SK-N-MC (cell line): ENCODE results near the gene AFF2.

ENCODE experiments used
- EZH2 ChIP-seq: fragments of 200-600 bp; sonication (generic); IDR thresholded peaks from one replicate; pipeline ENCODE4 v1.6.1; 2017; ENCODE audit warnings: antibody characterized with exemption
- FOXP2 ChIP-seq: optimal IDR thresholded peaks from 2 replicates; pipeline ENCODE3; 2011; ENCODE audit warnings: mild to moderate bottlenecking, moderate library complexity; ENCODE audit not compliant: insufficient read depth; ENCODE audit errors: extremely low read length, control extremely low read depth
- POLR2AphosphoS5 ChIP-seq: IDR thresholded peaks from 2 replicates; pipeline ENCODE4 v1.6.1; 2012; ENCODE audit warnings: mild to moderate bottlenecking, low read depth, low read length, borderline replicate concordance

- no peak for TF ChIP-seq POLR2AphosphoS5
- TF ChIP-seq EZH2, result no peak
- no peak for TF ChIP-seq FOXP2
These were observed 1.1 kb downstream of the AFF2 start for GRCh38 chrX:148501386-148502066.
